GM21360 (cell line): ENCODE results near the gene ZNF189.
"Not testable (repeated sequence)": the region's sequence is repeated elsewhere in the genome, so short reads cannot be mapped to it uniquely, and the experiment has no call there.

Source experiments
- ATAC-seq: cut with Tn5 transposase; IDR thresholded peaks from one replicate; pipeline ENCODE4 v1.9.1; 2021; ENCODE audit warnings: mild to moderate bottlenecking, moderate library complexity; ENCODE audit not compliant: unreplicated experiment

ZNF189 gene

DNA sequence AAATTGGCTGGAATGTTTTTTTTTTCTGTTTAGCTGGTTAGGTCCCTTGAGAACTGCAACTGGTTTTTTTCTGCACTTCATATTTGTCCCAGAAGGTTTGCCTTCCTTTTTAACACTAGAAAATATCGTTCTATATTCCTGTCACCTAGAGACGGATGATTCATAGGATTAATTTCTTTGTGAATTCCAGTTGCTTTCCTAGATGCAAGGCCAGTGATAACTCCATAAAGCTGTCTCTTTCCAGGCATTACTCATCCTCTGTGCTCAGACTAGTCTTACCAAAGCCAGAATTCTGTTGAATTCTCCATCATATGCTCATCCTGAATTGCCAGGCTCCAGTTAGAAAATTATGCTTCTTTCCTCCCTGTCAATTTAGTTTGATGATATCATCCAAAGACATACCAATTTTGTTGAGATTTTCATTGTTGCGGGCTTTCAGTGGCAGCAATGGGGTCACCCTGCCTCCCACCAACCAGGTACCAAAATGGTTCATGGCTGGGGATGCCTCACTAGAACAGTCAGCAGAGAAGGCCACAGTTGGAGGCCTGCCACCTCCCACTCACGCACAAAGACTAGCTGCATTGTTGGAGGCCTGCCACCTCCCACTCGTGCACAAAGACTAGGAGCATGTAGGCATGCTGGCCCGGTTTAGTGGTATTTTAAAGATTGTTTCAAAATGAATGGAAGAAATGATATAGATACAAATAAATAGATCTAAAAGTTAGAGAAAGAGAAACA is 22.4 kb upstream of the ZNF189 start:
- ATAC-seq, result no peak

- no peak for ATAC-seq
These were observed 18.4 kb upstream of the ZNF189 start for GRCh38 chr9:101380295-101380694.

- no peak for ATAC-seq
These were observed 17.5 kb upstream of the ZNF189 start for GRCh38 chr9:101381118-101381517.

DNA sequence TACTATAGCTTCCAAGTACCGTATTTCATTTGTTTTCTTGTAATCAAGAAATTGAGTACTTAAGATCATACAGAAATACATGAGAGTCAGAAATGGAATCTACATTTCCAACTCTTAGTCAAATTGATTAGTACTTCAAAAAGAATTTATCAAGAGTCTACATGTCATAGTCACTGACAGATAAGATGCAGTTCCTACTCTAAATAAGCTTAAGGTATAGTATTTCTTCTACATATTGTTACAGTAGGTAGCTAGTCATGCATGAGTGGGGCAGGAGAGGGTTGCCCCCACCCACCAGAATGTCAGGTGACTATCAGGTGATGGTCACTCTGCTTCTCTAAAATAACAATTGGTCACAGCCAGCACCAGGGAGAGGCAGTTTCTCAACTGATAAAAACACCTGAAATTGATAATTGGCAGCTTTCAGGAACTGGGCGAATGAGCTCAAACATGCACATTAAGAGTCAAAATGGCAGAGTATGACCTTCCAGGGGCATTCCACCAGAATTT is 16.8 kb upstream of the ZNF189 start:
- ATAC-seq, result no peak

DNA sequence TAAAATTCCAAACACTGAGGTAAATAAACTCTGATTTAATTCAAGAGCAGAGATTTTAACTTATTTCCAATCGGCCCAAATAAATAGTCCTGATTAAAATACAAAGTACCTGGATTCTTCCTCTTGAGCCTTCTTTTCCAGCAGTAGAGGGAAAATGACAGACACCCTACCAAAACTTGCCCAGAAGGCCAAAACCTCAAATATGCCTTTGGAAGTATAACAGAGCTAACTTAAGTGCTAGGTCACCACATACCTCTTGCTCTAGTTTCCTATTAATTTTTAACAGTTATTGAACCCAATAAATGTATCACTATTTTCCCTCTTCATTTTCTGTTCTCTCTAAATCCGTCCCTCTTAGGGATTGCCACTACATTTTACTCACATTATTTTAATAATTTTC is 15.3 kb upstream of the ZNF189 start:
- no peak for ATAC-seq

GRCh38 chr9:101384873-101385536 is 13.6 kb upstream of the ZNF189 start, which contains the start of gene BAAT:
Gene BAAT, minus strand, starts transcription at chr9:101385006. Its CDS starts 13,602 bp downstream, at chr9:101371404.
- not testable (repeated sequence) for ATAC-seq

DNA sequence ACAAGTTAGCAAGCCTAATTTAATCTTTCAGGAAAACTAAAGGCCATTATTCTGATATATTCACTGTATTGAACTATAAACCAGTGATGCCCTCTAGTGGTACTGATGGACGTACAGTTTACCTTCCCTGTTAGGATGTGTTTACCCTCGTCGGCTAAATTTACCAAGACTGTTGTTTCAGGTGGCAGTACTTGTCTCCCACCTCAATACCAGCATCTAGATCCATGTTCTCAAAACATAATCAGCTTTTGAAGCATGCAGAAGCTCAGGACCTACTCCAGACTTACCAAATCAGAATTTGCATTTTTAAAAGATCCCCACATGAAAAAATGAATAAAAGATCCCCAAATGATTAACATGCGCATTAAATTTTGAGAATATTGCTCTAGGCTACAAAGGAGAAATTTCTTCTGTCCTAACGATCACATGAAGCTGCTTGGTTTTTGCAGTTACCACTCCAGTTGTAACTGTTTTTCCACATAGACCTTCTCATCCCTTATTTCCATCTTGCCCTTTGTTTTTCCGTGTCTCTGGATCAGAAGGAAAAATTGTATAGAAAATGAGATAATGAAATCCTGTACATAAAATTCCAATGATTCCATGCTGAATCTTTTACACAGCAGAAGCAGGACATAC is 10.7 kb upstream of the ZNF189 start:
- ATAC-seq, result peak; percentile 92

DNA sequence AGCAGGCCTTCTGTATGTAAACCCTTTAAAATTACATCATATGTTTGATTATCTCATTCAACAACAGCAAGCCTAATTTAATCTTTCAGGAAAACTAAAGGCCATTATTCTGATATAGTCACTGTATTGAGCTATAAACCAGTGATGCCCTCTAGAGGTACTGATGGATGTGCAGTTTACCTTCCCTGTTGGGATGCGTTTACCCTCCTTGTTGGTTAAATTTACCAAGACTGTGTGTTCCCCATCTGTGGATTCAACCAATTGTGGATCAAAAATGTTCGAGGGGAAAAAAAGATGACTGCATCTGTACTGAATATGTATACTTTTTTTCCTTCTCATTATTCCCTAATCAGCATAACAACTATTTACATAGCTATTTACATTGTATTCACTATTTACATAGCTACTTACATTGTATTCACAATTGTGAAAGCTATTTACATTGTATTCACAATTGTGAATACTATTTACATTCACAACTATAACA is 10.1 kb upstream of the ZNF189 start:
- no peak for ATAC-seq

- no peak for ATAC-seq
These were observed 5.5 kb upstream of the ZNF189 start for GRCh38 chr9:101393135-101393534.

- ATAC-seq, result no peak
These were observed 4.0 kb upstream of the ZNF189 start for GRCh38 chr9:101394687-101395086.

GRCh38 chr9:101397746-101398067 is 944 bp upstream of the ZNF189 start:
- no peak for ATAC-seq

DNA sequence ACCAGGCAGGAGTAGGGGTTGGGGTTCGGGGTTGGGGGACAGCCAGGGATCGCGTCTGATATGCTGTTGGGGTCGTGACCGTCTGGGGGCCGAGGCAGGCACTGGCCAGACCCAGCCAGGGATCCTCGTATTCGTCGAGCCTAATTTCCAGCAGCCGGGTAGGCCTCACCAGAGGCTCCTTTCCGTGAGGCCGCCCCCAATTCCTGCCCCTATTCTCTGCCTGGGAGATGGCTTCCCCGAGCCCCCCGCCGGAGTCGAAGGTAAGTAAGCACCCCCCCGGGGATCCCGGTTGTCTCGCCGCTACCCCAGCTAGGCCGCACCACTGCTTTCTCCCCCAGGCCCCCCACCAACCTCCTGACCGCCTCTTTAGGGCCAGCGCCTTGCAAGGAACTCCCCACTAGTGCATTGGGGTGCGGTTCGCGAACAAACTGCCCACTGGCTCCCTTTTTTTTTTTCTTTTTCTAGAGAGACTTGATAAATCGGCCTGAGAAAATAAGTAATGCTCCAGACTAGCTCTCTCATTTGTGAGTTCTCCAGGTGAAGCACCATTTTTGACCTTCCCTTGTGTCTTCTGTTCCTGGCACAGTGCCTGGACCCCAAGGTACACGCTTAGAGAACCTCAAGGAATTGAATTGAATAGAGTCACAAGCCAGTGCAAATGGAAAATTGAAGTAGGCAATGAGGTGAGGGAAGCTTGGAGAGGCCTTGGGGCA is 435 bp downstream of the ZNF189 start:
- no peak for ATAC-seq

- ATAC-seq, result no peak
These were observed 956 bp downstream of the ZNF189 start for GRCh38 chr9:101399643-101399970.

GRCh38 chr9:101400120-101400519 is 1.5 kb downstream of the ZNF189 start:
- ATAC-seq, result no peak

DNA sequence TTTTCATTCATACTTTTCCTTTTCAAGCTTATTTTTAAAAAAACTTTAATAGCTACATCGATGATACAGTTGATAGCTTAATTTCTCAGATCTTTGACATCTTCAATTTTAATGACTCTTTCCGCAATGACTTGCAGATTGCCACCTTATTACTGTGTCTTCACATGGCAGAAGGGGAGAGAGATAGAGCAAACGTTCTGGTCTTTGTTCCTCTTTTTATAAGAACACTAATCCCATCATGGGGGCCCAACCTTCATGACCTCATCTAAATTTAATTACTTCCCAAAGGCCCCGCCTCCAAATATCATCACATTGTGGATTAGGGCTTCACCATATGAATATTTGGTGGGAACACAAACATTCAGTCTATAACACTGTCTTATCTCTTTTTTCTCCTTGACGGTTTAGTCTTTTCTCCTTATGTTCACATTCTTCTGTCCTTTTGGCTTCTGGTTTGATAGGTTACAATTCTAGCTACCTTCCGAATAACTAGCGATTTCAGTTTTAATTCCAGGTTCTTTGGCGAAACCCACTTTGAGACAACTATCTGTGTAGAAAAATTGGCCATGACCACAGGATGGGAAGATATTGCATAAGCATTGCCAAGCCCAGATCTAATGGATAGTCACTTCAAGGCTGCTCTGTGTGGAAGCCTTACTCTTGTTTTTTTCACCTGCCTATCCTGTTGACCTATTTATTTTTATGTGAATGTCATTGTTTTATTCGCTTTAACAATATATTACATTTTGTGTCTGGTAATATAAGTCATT is 5.0 kb downstream of the ZNF189 start:
- ATAC-seq, result no peak

DNA sequence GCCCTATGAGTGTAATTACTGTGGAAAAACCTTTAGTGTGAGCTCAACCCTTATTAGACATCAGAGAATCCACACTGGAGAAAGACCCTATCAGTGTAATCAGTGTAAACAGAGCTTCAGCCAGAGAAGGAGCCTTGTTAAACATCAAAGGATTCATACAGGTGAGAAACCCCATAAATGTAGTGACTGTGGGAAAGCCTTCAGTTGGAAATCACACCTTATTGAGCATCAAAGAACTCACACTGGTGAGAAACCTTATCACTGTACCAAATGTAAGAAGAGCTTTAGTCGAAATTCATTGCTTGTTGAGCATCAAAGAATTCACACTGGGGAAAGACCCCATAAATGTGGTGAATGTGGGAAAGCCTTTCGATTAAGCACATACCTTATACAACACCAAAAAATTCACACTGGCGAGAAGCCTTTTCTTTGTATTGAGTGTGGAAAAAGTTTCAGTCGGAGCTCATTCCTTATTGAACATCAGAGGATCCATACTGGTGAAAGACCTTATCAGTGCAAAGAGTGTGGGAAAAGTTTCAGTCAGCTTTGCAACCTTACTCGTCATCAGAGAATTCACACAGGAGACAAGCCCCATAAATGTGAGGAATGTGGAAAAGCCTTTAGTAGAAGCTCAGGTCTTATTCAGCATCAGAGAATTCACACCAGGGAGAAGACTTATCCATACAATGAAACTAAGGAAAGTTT is 9.9 kb downstream of the ZNF189 start:
- no peak for ATAC-seq

GRCh38 chr9:101409079-101409477 is 10.4 kb downstream of the ZNF189 start:
- ATAC-seq, result no peak

DNA sequence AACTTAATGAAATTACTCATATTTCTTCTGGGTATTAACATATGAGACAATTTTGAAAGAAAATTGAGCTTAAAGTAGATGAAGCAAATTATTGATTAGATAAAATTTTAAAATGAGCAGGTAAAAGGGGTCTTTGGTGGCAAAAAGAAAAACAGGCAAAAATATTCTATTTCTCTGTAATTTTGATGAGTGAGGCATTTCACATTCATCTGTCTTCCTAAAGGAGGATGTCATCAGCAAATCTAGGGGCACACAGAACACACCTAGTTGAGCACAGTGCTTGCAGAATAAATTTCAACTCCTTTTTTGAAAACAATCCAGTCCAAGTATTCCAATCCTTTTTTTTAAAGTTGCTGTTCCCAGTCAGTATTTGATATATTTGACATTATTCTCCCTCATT is 16.2 kb downstream of the ZNF189 start:
- ATAC-seq, result no peak

DNA sequence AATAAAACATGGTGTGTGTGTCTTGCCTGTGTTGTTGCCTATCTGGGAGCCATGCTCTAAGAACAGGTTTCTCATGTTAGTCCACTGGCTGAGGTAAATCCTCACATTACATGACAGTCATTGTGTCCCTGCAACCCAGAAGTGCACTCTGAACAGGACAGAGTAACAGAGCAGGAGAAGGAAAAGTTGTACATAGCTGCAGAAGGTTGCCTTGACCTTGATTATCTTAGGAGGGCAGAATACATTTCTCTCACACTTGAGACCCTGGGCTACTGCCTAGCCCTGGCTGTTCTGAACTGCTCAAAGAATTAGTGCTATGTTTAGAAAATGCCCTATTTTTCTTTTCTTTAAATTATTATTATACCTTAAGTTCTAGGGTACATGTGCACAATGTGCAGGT is 16.9 kb downstream of the ZNF189 start:
- ATAC-seq, result no peak

GRCh38 chr9:101417389-101417788 is 18.7 kb downstream of the ZNF189 start:
- ATAC-seq, result no peak
